ENCODE measurements around the gene SPEN.

SPEN gene

GRCh38 chr1:15958793-15959192 lies 111.3 kb downstream of the SPEN start:
- DNase-seq (ENCODE audit: low read depth in 2 of 2, low spot score in 1 of 2) = no peak

DNA sequence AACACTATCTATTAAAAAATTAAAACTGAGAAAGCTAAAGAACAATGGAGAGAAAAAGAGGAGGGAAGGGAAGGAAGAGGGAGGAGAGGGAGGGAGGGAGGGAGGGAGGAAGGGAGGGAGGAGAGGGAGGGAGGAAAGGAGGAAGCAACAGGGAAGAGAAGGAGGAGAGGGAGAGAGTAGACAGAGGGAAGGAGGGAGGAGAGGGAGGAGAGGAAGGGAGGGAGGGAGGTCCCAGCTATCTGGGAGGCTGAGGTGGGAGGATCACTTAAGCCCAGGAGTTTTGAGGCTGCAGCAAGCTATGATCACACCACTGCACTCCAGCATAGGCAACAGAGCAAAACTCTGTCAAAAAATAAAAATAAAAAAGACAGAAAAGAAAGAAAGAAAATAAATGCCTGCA lies 111.9 kb downstream of the SPEN start:
- no peak for DNase-seq (ENCODE audit: low read depth in 2 of 2, low spot score in 1 of 2)

DNA sequence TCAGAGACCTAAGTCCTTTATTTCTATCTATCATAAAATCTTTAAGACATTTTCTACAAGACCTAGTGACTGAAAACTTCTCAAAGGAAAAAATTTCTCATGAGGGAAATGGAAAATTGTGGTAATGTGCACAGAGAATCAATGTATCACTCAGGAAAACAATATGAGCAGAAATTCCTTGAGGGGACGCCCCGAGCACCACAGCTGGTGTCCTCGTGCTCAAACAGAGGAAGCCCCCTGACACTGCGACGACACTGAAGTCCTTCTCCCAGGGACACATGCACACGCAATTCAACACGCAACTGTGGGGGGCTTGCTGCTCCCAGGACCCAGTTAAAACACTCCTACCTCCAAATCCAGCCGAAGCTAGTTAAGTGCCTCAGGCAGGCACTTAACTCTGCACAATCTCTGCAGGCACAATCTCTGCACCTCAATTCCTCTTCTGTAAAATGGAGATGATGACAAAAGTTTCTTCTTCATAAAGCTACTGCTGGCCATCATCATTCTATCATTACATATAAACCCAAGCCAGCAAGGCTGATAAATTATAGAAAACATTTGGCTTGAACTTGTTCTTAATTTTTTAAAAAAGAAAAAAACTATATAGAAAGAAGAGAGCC lies 112.4 kb downstream of the SPEN start:
- DNase-seq (ENCODE audit: low read depth in 2 of 2, low spot score in 1 of 2) = no peak

- DNase-seq (ENCODE audit: low read depth in 2 of 2, low spot score in 1 of 2) = no peak
Measured at GRCh38 chr1:15960808-15961207, 113.3 kb downstream of the SPEN start.

- no peak for DNase-seq (ENCODE audit: low read depth in 2 of 2, low spot score in 1 of 2)
Measured at GRCh38 chr1:15961492-15961891, 114.0 kb downstream of the SPEN start.

- no peak for DNase-seq (ENCODE audit: low read depth in 2 of 2, low spot score in 1 of 2)
Measured at GRCh38 chr1:15962176-15962575, 114.7 kb downstream of the SPEN start.

GRCh38 chr1:15962671-15963362 lies 115.3 kb downstream of the SPEN start:
- DNase-seq (ENCODE audit: low read depth in 2 of 2, low spot score in 1 of 2) = no peak

- DNase-seq (ENCODE audit: low read depth in 2 of 2, low spot score in 1 of 2) = no peak
Measured at GRCh38 chr1:15963363-15963967, 116.0 kb downstream of the SPEN start.

- DNase-seq (ENCODE audit: low read depth in 2 of 2, low spot score in 1 of 2) = no peak
Measured at GRCh38 chr1:15963968-15964648, 116.6 kb downstream of the SPEN start.

DNA sequence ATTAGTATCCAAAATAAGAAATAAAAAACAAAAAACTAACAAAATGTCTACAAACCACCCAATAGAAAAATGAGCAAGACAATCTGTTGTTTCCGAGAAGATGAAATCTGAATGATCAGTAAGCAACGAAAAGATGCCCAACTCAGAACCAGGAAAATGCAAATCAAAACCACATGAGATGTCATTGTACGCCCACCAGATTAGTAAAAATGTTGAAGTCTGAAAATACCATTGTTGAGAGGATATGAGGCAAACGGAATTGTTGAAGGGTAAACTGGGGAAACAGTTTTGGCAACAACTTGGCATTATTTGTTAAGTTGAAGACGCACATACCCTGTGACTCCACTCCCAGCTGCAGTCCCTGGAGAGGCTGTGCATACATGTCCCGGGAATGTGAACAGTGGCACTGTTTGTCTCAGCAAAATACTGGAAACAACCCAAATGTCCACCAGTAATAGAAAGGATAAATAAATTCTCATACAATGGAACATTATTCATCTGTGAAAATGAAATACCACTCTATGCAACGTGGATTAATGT lies 117.8 kb downstream of the SPEN start:
- no peak for DNase-seq (ENCODE audit: low read depth in 2 of 2, low spot score in 1 of 2)

- DNase-seq (ENCODE audit: low read depth in 2 of 2, low spot score in 1 of 2) = peak in 1 of 2 donors; percentile 16
Measured at GRCh38 chr1:15966081-15966955, 118.8 kb downstream of the SPEN start.

DNA sequence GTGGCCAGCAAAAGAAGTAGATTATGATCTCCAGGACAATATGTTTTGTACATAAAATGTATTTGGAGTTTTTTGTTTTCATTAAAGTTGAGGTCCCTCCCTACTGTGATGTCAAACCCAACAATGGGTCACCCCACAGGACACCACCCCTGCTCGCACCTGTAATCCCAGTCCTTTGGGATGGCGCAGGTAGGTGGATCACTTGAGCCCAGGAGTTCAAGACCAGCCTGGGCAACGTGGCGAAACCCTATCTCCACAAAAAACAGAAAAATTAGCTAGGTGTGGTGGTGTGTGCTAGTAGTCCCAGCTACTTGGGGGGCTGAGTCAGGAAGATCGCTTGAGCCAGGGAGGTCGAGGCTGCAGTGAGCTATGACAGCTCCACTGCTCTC lies 119.4 kb downstream of the SPEN start:
- DNase-seq (ENCODE audit: low read depth in 2 of 2, low spot score in 1 of 2) = no peak

GRCh38 chr1:15968172-15968571 lies 120.7 kb downstream of the SPEN start:
- no peak for DNase-seq (ENCODE audit: low read depth in 2 of 2, low spot score in 1 of 2)

DNA sequence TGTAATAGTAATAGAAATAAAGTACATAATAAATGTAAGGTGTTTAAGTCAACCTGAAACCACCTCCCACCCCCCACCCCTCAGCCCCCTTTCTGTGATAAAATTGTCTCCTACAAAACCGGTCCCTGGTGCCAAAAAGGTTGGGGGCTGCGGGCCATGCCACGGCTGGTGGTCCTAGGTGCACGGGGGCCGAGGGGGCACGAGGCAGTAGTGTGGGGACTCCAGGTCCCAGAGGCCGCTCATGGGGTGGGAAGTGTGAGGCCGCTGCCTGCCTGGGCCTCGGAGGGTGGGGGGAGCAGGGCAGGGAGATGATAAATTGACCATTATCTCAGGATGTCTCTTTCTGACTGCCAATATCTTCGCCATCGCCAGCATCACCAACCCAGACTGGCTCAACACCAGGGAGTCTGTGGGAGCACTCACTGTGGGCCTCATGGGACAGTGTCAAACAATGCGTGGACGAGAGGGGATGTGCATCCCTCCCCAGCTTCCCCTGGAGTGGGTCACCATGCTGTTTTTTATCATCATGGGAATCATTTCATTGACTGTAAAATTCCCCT lies 121.9 kb downstream of the SPEN start:
- no peak for DNase-seq (ENCODE audit: low read depth in 2 of 2, low spot score in 1 of 2)

- DNase-seq (ENCODE audit: low read depth in 2 of 2, low spot score in 1 of 2) = no peak
Measured at GRCh38 chr1:15970911-15971310, 123.4 kb downstream of the SPEN start.

GRCh38 chr1:15972409-15972808 lies 124.9 kb downstream of the SPEN start:
- no peak for DNase-seq (ENCODE audit: low read depth in 2 of 2, low spot score in 1 of 2)

DNA sequence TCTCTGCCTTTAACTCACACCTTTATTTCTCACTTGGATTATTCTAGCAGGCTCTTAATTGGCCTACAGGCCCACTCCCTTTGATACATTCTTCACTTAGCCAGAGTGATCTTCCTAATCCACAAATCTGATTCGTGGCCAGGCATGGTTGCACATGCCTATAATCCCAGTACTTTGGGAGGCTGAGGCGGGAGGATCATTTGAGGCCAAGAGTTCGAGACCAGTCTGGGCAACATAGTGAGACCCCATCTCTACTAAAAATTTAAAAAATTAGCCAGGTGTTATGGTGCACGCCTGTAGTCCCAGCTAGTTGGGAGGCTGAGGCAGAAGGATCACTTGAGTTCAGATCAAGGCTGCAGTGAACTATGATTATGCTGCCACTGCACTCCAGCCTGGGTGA lies 126.3 kb downstream of the SPEN start:
- DNase-seq (ENCODE audit: low read depth in 2 of 2, low spot score in 1 of 2) = no peak

DNA sequence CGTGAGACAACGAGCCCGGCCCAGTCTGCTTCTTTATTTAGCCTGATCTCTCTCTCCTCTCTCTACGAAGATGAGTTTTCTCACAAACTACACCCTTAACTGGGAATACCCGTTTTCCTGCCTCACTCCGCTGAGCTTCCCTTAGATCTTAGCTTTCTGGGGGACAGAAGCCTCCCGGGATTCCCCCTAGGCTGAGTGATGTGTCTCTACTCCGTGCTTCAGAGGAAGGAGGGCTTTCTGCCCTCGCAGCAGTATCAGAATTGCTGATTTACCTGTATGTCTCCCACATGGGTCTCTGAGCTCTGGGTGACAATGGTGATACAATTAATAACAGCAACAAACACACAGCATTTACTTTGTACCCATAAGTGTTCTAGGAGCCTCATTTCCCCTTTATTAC lies 127.3 kb downstream of the SPEN start:
- DNase-seq (ENCODE audit: low read depth in 2 of 2, low spot score in 1 of 2) = no peak

DNA sequence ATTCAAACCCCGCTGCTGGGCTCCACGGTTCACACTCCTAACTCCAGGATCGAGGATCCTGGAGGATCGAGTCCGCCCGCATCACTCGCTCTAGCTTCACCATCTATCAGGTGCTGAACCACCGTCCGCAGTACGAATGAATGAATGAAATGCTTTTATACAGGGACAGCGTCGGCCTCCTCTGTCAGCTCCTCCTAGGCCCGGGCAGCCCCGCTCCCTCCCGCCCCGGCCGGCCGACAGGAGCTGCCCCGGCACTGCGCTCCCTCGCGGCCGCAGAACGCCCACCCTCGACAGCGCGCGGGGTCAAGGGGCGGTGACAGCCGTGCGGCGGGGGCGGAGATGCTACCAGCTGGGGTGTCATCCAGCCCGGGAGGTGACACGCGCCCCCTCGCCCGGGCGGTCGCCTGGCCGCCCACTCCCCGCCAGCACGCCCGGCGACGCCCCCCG lies 127.9 kb downstream of the SPEN start:
- peak; percentile 33 to 47 for DNase-seq (ENCODE audit: low read depth in 2 of 2, low spot score in 1 of 2)
